Right atrium auricular region (tissue), 2 donors: ENCODE results near the gene SMG6. TPM values are rescaled to one million over a fixed set of nuclear protein-coding genes. Genes with fewer than 3 reads are reported as not detected.

Source experiments
- DNase-seq: peaks from one replicate; pipeline ENCODE4 v3.0.0-alpha.2; 2019; ENCODE audit warnings: low spot score
- H3K27ac ChIP-seq, 2 donors: fragments of 200-600 bp; sonication (generic); 1 replicate in 1 of 2; 2 replicates in 1 of 2; pipeline ENCODE4 v1.5.1; 2016 to 2019
- H3K27me3 ChIP-seq, 2 donors: fragments of 200-600 bp; sonication (generic); one replicate each; pipeline versions ENCODE4 v1.5.1 to v1.6.0; 2017 to 2019
- H3K36me3 ChIP-seq: fragments of 200-600 bp; sonication (generic); one replicate; pipeline ENCODE4 v1.5.1; 2016
- H3K4me1 ChIP-seq, 2 donors: fragments of 200-600 bp; sonication (generic); one replicate each; pipeline versions ENCODE4 v1.5.1 to v1.6.0; 2017 to 2019
- H3K4me3 ChIP-seq, 2 donors: fragments of 200-600 bp; sonication (generic); 1 replicate in 1 of 2; 2 replicates in 1 of 2; pipeline ENCODE4 v1.5.1; 2017 to 2019; ENCODE audit warnings: mild to moderate bottlenecking in 1 of 2, moderate library complexity in 1 of 2
- H3K9me3 ChIP-seq, 2 donors: fragments of 200-600 bp; sonication (generic); one replicate each; pipeline ENCODE4 v1.5.1; 2019
- total RNA-seq, 2 donors: library from RNA; depleted of rRNA; stranded (reverse); fragments of >200 nt; gene quantifications; one replicate each; pipeline ENCODE4 v1.1.0, GENCODE V29; 2016
- TF ChIP-seq, protein P1 (sequence below), 2 donors: fragments of 200-600 bp; sonication (generic); IDR thresholded peaks; one replicate each; pipeline ENCODE4 v1.5.1; 2019; ENCODE audit warnings: antibody characterized with exemption in 2 of 2

Gene SMG6
- total RNA-seq, 2 donors from 2014 or later = 18.2 to 29.3 TPM

GRCh38 chr17:2094891-2095535 lies 208.6 kb downstream of the SMG6 start:
- Histone ChIP-seq H3K36me3 (no peaks in the 10 kb centered on the region), H3K4me1 (peaks cover 0 to 34% of the 10 kb centered on the region in 2 donors), H3K9me3 (no peaks in the 10 kb centered on the region), H3K27me3 (no peaks in the 10 kb centered on the region), H3K4me3 (no peak overlapping the region), H3K27ac (peak overlapping the region; percentile 15 to 46)
- DNase-seq = no peak
- TF ChIP-seq, protein P1, sequence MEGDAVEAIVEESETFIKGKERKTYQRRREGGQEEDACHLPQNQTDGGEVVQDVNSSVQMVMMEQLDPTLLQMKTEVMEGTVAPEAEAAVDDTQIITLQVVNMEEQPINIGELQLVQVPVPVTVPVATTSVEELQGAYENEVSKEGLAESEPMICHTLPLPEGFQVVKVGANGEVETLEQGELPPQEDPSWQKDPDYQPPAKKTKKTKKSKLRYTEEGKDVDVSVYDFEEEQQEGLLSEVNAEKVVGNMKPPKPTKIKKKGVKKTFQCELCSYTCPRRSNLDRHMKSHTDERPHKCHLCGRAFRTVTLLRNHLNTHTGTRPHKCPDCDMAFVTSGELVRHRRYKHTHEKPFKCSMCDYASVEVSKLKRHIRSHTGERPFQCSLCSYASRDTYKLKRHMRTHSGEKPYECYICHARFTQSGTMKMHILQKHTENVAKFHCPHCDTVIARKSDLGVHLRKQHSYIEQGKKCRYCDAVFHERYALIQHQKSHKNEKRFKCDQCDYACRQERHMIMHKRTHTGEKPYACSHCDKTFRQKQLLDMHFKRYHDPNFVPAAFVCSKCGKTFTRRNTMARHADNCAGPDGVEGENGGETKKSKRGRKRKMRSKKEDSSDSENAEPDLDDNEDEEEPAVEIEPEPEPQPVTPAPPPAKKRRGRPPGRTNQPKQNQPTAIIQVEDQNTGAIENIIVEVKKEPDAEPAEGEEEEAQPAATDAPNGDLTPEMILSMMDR (IDR thresholded peaks at IDR 0.05) = peak; percentile 56 to 82

GRCh38 chr17:2093349-2093748 lies 210.2 kb downstream of the SMG6 start:
- TF ChIP-seq, protein P1 (IDR thresholded peaks at IDR 0.05) = no peak
- no peak for DNase-seq
- H3K27me3 ChIP-seq = no peaks in the 10 kb centered on the region
- H3K27ac ChIP-seq = no peak overlapping the region
- H3K36me3 ChIP-seq = no peaks in the 10 kb centered on the region
- no peak overlapping the region for H3K4me3 ChIP-seq
- peaks cover 0 to 51% of the 10 kb centered on the region in 2 donors for H3K4me1 ChIP-seq
- no peaks in the 10 kb centered on the region for H3K9me3 ChIP-seq

GRCh38 chr17:2092253-2092652 lies 211.3 kb downstream of the SMG6 start:
- Histone ChIP-seq H3K4me3 (no peak overlapping the region), H3K27me3 (no peaks in the 10 kb centered on the region), H3K9me3 (no peaks in the 10 kb centered on the region), H3K4me1 (peaks cover 0 to 62% of the 10 kb centered on the region in 2 donors), H3K27ac (no peak overlapping the region), H3K36me3 (no peaks in the 10 kb centered on the region)
- no peak for DNase-seq
- TF ChIP-seq, protein P1 (IDR thresholded peaks at IDR 0.05) = no peak

DNA sequence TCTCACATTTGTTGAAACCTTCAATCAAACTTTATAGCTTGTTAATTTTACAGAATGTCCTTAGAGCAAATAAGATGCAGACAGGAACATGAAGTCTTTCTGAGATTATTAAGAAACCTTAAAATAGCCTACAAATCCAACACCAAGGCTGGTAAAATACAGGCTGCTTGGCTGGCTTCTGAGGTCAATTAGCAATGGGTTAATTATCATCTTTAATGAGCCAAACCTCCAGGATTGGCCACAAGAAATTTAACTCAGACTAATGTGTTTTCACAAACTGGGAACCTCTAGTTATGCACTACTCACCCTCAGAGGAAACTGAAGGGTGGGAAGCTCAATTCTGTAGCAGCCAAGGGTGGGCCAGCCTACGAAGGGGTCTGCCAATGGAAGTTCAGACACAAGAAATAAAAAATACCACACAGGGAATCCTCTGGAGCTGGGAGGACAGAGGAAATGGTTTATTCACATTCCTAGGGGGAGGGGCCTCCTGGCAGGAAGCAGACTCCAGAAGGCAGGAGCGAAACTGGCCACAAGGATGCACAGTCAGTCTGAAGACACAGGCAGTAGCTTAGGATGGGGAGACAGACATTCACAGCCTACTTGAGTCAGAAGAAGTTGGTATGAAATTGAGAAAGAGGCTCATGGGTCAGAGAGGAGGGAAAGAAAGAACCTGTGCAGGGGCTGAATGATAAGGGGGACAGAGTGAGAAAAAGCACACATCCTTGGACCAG lies 212.6 kb downstream of the SMG6 start:
- Histone ChIP-seq H3K4me3 (no peak overlapping the region), H3K9me3 (no peaks in the 10 kb centered on the region), H3K36me3 (no peaks in the 10 kb centered on the region), H3K4me1 (peaks cover 0 to 73% of the 10 kb centered on the region in 2 donors), H3K27me3 (no peaks in the 10 kb centered on the region), H3K27ac (peak overlapping the region; percentile 76 to 89)
- TF ChIP-seq, protein P1 (IDR thresholded peaks at IDR 0.05) = peak in 1 of 2 donors; percentile 36
- no peak for DNase-seq

DNA sequence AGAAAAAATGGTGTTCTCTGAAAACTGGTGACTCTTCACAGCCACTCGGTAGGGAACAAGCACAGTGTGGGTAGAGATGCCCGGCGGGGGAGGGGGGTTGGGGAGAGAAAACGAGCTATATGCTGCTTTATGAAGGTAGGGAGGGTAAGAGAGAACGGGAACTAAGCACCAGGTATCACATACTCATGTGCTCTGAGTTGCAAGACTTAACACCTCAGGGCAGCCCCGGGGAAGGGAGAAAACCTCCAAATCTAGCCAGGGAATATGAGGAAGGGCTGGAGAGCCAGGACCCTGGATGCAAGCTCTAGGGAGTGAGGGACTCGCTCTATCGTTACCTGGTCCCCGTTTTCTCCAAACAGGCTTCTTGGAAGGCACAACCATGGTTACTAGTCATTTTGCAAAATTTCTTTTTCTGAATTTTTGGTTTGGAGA lies 213.4 kb downstream of the SMG6 start:
- peak overlapping the region in 1 of 2 donors; percentile 33 for H3K4me3 ChIP-seq
- no peaks in the 10 kb centered on the region for H3K9me3 ChIP-seq
- H3K27ac ChIP-seq = peak overlapping the region; percentile 76 to 89
- peaks cover 0 to 73% of the 10 kb centered on the region in 2 donors for H3K4me1 ChIP-seq
- H3K36me3 ChIP-seq = no peaks in the 10 kb centered on the region
- TF ChIP-seq, protein P1 (IDR thresholded peaks at IDR 0.05) = no peak
- no peak for DNase-seq
- H3K27me3 ChIP-seq = no peaks in the 10 kb centered on the region
